ENCODE measurements around the gene GGTLC2.

GRCh38 chr22:22661275-22661674, 16.9 kb downstream of the GGTLC2 start:
- TF ChIP-seq CTCF (IDR thresholded peaks at IDR 0.05; ENCODE audit: poor library complexity), result no peak
- TF ChIP-seq EZH2phosphoT487 (IDR thresholded peaks at IDR 0.05; ENCODE audit: low read depth, severe bottlenecking, unreplicated experiment), result no peak
